Ectodermal cell (in vitro differentiated cells): Measurements from ENCODE around the gene FAM114A2.

Experiments
- H3K27ac ChIP-seq: 2 replicates; pipeline ENCODE4 v1.7.0; 2013; ENCODE audit warnings: mild to moderate bottlenecking, low read depth, low read length; ENCODE audit not compliant: insufficient read depth, poor library complexity, severe bottlenecking
- H3K27me3 ChIP-seq: 2 replicates; pipeline ENCODE4 v1.7.0; 2013; ENCODE audit warnings: mild to moderate bottlenecking, low read length; ENCODE audit not compliant: insufficient read depth, control insufficient read depth, poor library complexity, severe bottlenecking
- H3K36me3 ChIP-seq: one replicate; pipeline ENCODE4 v1.7.0; 2013; ENCODE audit warnings: low read length; ENCODE audit not compliant: control insufficient read depth, insufficient read depth
- H3K4me1 ChIP-seq: one replicate; pipeline ENCODE4 v1.7.0; 2013; ENCODE audit warnings: low read length; ENCODE audit not compliant: control insufficient read depth, insufficient read depth
- H3K4me3 ChIP-seq: 2 replicates; pipeline ENCODE4 v1.7.0; 2013; ENCODE audit warnings: low read depth, low read length, control low read depth; ENCODE audit not compliant: insufficient read depth
- H3K9me3 ChIP-seq: 2 replicates; pipeline ENCODE4 v1.7.0; 2013; ENCODE audit warnings: mild to moderate bottlenecking, low read length, moderate library complexity; ENCODE audit not compliant: control insufficient read depth
- WGBS, 2 experiments: methylation state at CpG; one replicate each; pipeline ENCODE4 v1.1.7; 2013; ENCODE audit warnings: missing lambda C conversion rate in 2 of 2; 5-methylcytosine and 5-hydroxymethylcytosine counted together

FAM114A2 gene

GRCh38 chr5:153991168-153991567, 47.5 kb downstream of the FAM114A2 start:
- H3K4me3 ChIP-seq, result no peak overlapping the region
- no peaks in the 10 kb centered on the region for H3K27me3 ChIP-seq
- no peaks in the 10 kb centered on the region for H3K36me3 ChIP-seq
- H3K27ac ChIP-seq, result no peak overlapping the region
- no peaks in the 10 kb centered on the region for H3K4me1 ChIP-seq
- no peaks in the 10 kb centered on the region for H3K9me3 ChIP-seq

- Histone ChIP-seq H3K27me3 (no peaks in the 10 kb centered on the region), H3K4me3 (no peak overlapping the region), H3K9me3 (no peaks in the 10 kb centered on the region), H3K36me3 (no peaks in the 10 kb centered on the region), H3K4me1 (no peaks in the 10 kb centered on the region), H3K27ac (no peak overlapping the region)
- 93 to 95% methylated on average over 5 of the region's 5 CpGs for WGBS, 2 experiments
These were observed 50.2 kb downstream of the FAM114A2 start for GRCh38 chr5:153988510-153988909.

- Histone ChIP-seq H3K27ac (no peak overlapping the region), H3K27me3 (no peaks in the 10 kb centered on the region), H3K4me3 (no peak overlapping the region), H3K4me1 (no peaks in the 10 kb centered on the region), H3K36me3 (no peaks in the 10 kb centered on the region), H3K9me3 (no peaks in the 10 kb centered on the region)
- WGBS, 2 experiments, result 93 to 94% methylated on average over 2 of the region's 2 CpGs
These were observed 51.4 kb downstream of the FAM114A2 start for GRCh38 chr5:153987301-153987700.

- no peaks in the 10 kb centered on the region for H3K27me3 ChIP-seq
- no peaks in the 10 kb centered on the region for H3K9me3 ChIP-seq
- H3K4me1 ChIP-seq, result no peaks in the 10 kb centered on the region
- 77 to 83% methylated on average over 2 to 3 of the region's 3 CpGs for WGBS, 2 experiments
- H3K27ac ChIP-seq, result no peak overlapping the region
- no peak overlapping the region for H3K4me3 ChIP-seq
- H3K36me3 ChIP-seq, result no peaks in the 10 kb centered on the region
These were observed 53.2 kb downstream of the FAM114A2 start for GRCh38 chr5:153985498-153985897.

GRCh38 chr5:153983885-153984284, 54.8 kb downstream of the FAM114A2 start:
- Histone ChIP-seq H3K4me1 (no peaks in the 10 kb centered on the region), H3K36me3 (no peaks in the 10 kb centered on the region), H3K4me3 (no peak overlapping the region), H3K27ac (no peak overlapping the region), H3K27me3 (no peaks in the 10 kb centered on the region), H3K9me3 (no peaks in the 10 kb centered on the region)
- WGBS, 2 experiments, result 100% methylated on average over 1 of the region's 1 CpG

- H3K4me1 ChIP-seq, result no peaks in the 10 kb centered on the region
- H3K4me3 ChIP-seq, result no peak overlapping the region
- H3K27ac ChIP-seq, result no peak overlapping the region
- H3K9me3 ChIP-seq, result no peaks in the 10 kb centered on the region
- no peaks in the 10 kb centered on the region for H3K27me3 ChIP-seq
- H3K36me3 ChIP-seq, result no peaks in the 10 kb centered on the region
- 89 to 95% methylated on average over 4 of the region's 4 CpGs for WGBS, 2 experiments
These were observed 56.7 kb downstream of the FAM114A2 start for GRCh38 chr5:153981905-153982605.

- 83 to 86% methylated on average over 3 of the region's 4 CpGs for WGBS, 2 experiments
- Histone ChIP-seq H3K4me1 (no peaks in the 10 kb centered on the region), H3K27ac (no peak overlapping the region), H3K27me3 (no peaks in the 10 kb centered on the region), H3K36me3 (no peaks in the 10 kb centered on the region), H3K9me3 (no peaks in the 10 kb centered on the region), H3K4me3 (no peak overlapping the region)
These were observed 59.5 kb downstream of the FAM114A2 start for GRCh38 chr5:153979028-153979783.

- no peaks in the 10 kb centered on the region for H3K36me3 ChIP-seq
- H3K4me1 ChIP-seq, result no peaks in the 10 kb centered on the region
- no peaks in the 10 kb centered on the region for H3K9me3 ChIP-seq
- H3K27me3 ChIP-seq, result no peaks in the 10 kb centered on the region
- no peak overlapping the region for H3K27ac ChIP-seq
- H3K4me3 ChIP-seq, result no peak overlapping the region
These were observed 63.9 kb downstream of the FAM114A2 start for GRCh38 chr5:153974813-153975163.

- H3K4me1 ChIP-seq, result no peaks in the 10 kb centered on the region
- H3K27ac ChIP-seq, result no peak overlapping the region
- no peak overlapping the region for H3K4me3 ChIP-seq
- WGBS, 2 experiments, result 41 to 44% methylated on average over 7 of the region's 7 CpGs
- no peaks in the 10 kb centered on the region for H3K36me3 ChIP-seq
- no peaks in the 10 kb centered on the region for H3K9me3 ChIP-seq
- no peaks in the 10 kb centered on the region for H3K27me3 ChIP-seq
These were observed 64.4 kb downstream of the FAM114A2 start for GRCh38 chr5:153974131-153974812.

- no peaks in the 10 kb centered on the region for H3K27me3 ChIP-seq
- H3K9me3 ChIP-seq, result no peaks in the 10 kb centered on the region
- no peak overlapping the region for H3K27ac ChIP-seq
- 84 to 87% methylated on average over 2 of the region's 2 CpGs for WGBS, 2 experiments
- H3K36me3 ChIP-seq, result no peaks in the 10 kb centered on the region
- H3K4me1 ChIP-seq, result no peaks in the 10 kb centered on the region
- no peak overlapping the region for H3K4me3 ChIP-seq
These were observed 66.5 kb downstream of the FAM114A2 start for GRCh38 chr5:153972240-153972639.
